GM19455 (cell line): Measurements from ENCODE around the gene CDC37.
"Not testable (repeated sequence)": the region's sequence is repeated elsewhere in the genome, so short reads cannot be mapped to it uniquely, and the experiment has no call there.

Source experiments
- ATAC-seq: cut with Tn5 transposase; IDR thresholded peaks from one replicate; pipeline ENCODE4 v1.9.1; 2021; ENCODE audit not compliant: unreplicated experiment

Gene CDC37

DNA sequence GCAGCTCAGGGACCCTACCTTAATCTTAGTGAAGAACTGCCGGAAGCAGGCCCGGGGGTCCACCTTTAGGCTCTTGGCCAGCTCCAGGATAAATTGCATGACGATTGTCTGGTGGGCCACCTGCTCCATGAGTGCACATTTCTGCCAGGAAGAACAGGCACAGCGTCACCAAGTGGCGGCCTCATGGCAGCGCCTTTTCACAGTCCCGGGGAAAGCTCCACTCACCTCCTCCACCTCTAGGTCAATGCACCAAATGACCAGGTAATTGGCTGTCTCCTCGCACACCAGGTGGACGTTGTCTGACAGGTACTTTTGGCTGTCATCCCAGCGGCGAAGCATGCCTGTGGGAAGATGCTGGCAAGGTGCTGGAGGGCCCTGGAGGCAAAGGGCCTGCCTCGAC is 8.3 kb downstream of the CDC37 start:
- ATAC-seq = no peak

GRCh38 chr19:10393137-10393536 is 10.2 kb downstream of the CDC37 start:
- ATAC-seq = no peak

DNA sequence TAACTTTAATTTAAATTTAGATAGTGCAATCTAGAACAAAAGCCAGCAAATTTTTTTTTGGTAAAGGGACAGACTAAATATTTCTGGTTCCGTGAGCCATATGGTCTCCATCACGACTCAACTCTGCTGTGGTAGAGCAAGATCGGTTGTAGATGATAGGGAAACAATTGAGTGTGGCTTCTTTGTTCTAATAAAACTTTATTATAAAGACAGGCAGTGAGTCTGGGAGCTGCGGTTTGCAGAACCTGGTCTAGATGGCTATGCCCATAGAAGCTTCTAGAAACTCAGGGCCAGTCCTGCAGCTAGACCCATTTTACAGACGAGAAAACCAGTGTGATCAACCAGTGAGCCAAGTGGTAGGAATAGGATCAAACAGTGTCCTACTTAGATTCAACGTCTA is 11.2 kb downstream of the CDC37 start:
- no peak for ATAC-seq

GRCh38 chr19:10390652-10391286 is 12.6 kb downstream of the CDC37 start:
- no peak for ATAC-seq

DNA sequence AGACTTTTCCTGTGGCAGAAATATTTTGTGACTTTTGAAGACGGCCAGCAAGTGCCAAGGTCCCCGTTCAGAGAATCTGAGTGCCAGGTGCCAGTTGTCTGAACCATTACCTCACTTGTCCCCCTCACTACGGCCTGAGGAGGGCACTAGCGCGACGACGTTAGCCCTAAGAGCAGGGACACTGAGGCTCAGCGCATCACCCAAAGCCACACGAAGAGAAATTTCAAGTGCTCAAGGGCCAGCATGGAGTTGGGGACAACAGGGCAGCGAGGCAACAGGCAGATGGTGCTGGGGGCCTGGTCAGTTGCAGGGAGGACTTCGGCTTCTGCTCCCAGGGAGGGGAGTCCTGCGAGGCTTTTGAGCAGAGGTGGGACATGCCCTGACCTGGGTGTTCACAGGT is 13.5 kb downstream of the CDC37 start:
- no peak for ATAC-seq

- ATAC-seq = no peak
Observed at GRCh38 chr19:10388957-10389356, 14.4 kb downstream of the CDC37 start.

DNA sequence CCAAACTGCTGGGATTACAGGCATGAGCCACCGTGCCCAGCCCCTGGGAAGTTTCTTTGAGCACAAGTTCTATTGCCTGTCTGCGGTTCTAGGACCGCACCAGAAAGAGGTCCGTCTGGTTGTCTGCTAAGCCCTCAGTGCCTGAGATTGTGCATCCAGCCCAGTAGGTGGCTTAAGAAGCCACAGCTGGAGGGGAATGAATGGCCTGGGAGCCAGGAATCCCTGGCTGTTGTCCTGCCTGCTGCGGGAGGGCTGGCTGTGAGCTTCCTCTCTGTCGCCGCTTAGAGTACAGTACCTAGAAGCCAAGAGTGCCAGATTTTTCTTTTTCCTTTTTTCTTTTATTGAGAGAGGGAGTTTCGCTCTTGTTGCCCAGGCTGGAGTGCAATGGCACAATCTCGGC is 18.8 kb downstream of the CDC37 start:
- ATAC-seq = no peak

DNA sequence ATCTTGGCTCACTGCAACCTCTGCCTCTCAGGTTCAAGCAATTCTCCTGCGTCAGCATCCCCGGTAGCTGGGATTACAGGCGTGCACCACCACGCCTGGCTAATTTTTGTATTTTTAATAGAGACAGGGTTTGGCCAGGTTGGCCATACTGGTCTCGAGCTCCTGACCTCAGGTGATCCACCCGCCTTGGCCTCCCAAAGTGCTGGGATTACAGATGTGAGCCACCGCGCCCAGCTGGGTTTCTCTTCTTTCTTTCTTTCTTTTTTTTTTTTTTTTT is 20.2 kb downstream of the CDC37 start:
- not testable (repeated sequence) for ATAC-seq

- peak; percentile 92 for ATAC-seq
Observed at GRCh38 chr19:10380313-10381102, 22.8 kb downstream of the CDC37 start, which contains the start of gene TYK2. TYK2 (minus strand) TSS chr19:10380572; CDS start chr19:10378406, 2,166 bp downstream.

- ATAC-seq = no peak
Observed at GRCh38 chr19:10379880-10380312, 23.4 kb downstream of the CDC37 start.

DNA sequence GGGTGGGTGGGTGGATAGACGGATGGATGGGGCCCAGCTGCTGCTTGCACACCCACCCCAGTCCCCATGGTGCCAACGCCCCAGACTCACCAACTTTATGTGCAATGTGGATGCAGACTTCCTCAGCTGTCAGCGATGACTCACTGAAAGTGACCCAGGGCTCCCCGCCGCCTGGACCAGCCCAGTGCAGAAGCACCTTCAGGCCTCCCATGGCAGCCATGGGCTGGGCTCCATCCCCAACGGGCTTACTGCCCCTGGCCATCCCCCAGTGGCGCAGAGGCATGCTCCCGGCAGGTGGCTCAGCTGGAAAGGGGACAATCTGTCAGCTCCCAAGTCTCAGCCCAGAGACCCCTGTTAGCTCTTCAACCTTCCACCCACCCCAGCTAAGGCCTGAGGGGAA is 25.2 kb downstream of the CDC37 start:
- ATAC-seq = no peak

DNA sequence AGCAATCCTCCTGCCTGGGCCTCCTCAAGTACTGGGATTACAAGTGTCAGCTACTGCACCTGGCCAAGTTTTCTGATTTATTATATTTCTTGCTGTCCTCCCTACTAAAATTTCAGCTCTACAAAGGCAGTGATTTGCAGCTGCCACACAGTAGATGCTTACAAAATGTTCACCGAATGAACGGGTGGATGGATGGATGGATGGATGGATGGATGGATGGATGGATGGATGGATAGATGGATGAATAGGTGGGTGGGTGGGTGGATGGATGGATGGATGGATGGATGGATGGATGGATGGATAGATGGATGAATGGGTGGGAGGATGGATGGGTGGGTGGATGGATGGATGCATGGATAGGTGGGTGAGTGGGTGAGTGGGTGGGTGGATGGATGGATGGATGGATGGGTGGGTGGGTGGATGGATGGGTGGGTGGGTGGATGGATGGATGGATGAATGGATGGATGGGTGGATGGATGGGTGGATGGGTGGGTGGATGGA is 26.2 kb downstream of the CDC37 start:
- not testable (repeated sequence) for ATAC-seq

- no peak for ATAC-seq
Observed at GRCh38 chr19:10374931-10375330, 28.4 kb downstream of the CDC37 start.

DNA sequence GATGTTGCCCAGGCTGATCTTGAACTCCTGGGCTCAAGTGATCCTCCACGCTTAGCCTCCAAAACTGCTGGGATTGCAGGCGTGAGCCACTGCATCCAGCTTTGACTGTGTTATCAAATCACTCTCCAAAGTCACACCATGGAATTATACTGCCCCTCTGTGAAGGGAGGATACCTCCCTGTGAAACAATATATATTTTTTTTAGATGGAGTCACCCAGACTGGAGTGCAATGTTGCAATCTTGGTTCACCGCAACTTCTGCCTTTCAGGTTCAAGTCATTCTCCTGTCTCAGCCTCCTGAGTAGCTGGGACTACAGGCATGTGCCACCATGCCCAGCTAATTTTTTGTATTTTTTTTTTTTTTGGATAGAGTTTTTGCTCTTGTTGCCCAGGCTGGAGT is 30.7 kb downstream of the CDC37 start:
- no peak for ATAC-seq

DNA sequence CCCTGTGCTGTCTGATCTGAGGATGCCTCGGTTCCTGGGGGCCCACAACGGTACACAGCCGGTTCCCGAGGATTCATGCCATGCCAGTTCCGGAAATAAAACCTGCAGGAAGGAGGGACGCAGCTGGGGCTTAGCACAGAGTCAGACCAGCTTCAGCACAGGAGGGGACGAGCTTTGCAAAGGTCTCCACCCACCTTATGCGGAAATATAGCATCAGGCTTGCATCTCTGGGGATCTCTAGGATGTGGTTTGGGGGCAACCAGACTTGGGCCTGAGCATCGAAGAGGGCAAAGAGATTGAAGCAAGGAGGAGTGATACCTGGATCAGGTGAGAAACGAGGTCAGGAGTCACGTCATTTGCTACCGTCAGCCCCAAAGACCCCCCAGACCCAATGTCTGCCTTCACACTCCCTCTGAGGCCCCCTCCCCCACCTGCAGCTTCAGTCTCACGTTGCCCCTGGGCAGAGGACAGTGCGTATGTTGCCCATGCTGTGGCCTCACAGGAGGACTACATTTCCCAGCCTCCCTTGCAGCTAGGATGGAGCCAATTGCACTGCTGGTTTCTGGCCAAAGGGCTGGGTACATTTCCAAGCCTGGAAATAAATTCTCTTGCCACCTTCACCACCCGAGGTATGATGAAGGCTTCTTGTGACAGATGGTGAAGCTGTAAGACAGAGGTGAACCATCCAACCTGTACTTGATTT is 35.1 kb downstream of the CDC37 start:
- no peak for ATAC-seq

DNA sequence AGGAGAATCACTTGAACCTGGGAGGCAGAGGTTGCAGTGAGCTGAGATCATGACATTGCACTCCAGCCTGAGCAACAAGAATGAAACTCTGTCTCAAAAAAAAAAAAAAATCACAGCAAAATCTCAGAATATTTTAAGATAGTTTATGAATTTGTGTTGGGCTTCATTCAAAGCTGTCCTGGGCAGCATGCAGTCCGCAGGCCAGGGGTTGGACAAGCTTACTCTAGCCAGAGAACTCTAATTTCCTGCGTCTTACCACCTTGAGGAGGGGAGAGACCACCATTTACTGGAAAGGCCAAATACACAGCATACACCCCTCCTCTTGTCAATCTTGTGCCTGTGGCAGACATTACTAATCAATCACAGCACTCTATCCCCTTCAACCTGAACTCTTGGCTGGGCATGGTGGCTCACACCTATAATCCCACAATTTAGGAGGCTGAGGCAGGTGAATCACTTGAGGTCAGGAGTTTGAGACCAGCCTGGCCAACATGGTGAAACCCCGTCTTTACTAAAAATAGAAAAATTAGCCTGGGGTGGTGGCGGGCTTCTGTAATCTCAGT is 36.3 kb downstream of the CDC37 start:
- not testable (repeated sequence) for ATAC-seq

DNA sequence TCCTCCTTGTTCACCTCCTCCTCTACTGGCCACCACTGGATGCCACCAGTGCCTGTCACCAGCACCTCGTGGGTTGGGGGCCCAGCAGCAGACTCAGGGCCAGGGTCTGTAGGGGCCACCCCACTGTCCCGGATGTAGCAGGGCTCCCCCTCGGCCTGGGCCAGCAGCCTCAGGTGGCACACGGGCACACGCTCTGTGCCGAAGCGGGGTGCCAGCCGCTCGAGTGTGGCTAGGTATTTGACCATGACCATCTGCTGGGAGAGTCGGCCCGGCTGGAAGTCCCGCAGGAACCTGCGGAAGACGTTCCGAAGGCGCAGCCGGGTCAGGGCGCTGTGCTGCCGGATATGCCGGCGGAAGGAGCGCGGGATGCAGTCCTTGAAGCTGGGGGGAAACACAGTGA is 37.8 kb downstream of the CDC37 start:
- ATAC-seq = no peak

DNA sequence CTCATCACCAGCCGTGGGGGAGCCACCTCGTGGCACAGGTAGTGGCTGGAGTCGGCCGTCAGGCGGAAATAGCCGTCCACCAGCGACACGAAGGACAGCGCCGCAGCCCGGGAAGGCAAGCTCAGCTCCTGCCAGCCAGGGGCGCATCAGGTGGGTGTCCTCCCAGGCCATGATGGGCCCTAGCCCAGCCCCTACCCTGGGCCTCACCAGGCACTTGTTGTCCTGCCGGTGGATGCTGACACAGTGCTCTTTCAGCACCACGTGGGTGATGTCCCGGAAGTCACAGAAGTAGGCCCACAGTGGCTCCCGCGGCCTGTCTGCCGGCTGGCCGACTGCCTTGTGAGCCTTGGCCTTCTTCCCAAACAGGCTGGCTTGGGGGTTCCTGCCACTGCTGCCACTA is 38.7 kb downstream of the CDC37 start:
- ATAC-seq = no peak

GRCh38 chr19:10363789-10364281 is 39.5 kb downstream of the CDC37 start:
- ATAC-seq = no peak

DNA sequence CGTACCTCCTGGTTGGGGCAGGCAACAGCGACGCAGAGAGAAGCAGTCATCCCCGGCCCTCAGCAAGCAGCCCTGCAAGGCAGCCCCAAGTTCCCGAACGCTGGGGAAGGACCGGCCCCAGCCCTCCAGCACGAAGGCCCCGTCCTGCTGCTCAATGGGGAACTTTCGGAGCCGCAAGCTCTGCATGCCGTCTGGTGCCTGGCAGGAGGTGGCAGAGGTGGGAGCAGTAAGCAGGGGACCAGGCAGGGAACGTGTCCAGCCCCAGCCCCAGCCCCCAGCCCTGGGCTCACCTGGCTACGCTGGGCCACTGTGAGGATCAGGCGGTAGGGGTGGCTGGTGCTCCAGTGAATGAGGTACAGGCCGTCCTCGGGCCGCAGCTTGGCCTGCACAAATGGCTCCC is 41.1 kb downstream of the CDC37 start:
- ATAC-seq = no peak

GRCh38 chr19:10361569-10362011 is 41.8 kb downstream of the CDC37 start:
- ATAC-seq = no peak
